ENCODE results near the gene KPNB1. TPM values are rescaled to one million over a fixed set of nuclear protein-coding genes. Genes with fewer than 3 reads are reported as not detected.

Gene KPNB1
- total and polyA plus RNA-seq, 10 of the 15 experiments (the other 5 are each of a cell fraction or from before 2014, with no cell fraction given): 67.8 to 525 (median 246) TPM

GRCh38 chr17:47718634-47719405, 69.1 kb downstream of the KPNB1 start:
- no peak overlapping the region for H2AFZ ChIP-seq (ENCODE audit: control insufficient read depth, low read depth, low read length)
- ChIA-PET CTCF (interaction anchor here (0.6 to 9.0 kb wide), 15 partner anchors 8 to 298 kb away, joined by 3 to 229 read pairs (median 4); partner anchors contain the start of gene TBX21), SMC1A (ENCODE audit: uncharacterized antibody, unreplicated experiment) (interaction anchor here (1.0 to 5.9 kb wide), 9 partner anchors 9 to 70 kb away, joined by 3 to 56 read pairs (median 6); partner anchors contain the start of genes TBKBP1 and TBX21), RAD21 (ENCODE audit: unreplicated experiment) (interaction anchor here (0.7 to 8.3 kb wide), 11 partner anchors 11 to 300 kb away, joined by 3 to 142 read pairs (median 4); partner anchors contain the start of genes TBKBP1 and TBX21), POLR2A (interaction anchor here (0.6 to 7.3 kb wide), 5 partner anchors 13 to 113 kb away, joined by 3 to 76 read pairs (median 4); partner anchors contain the start of genes LRRC46, MRPL10 and TBX21)
- no peaks in the 10 kb centered on the region for H3K79me2 ChIP-seq (ENCODE audit: control insufficient read depth, insufficient read depth, low read length)
- peak overlapping the region; percentile 54 for H3K4me2 ChIP-seq (ENCODE audit: control insufficient read depth, insufficient read depth)
- H4K20me1 ChIP-seq (ENCODE audit: control insufficient read depth, insufficient read depth): no peaks in the 10 kb centered on the region; the same call in 1 of the 2 replicates
- DNase-seq (ENCODE audit: low read depth, low spot score) (no peak), FAIRE-seq (no peak), ATAC-seq (no peak; the same call in 2 of the 3 replicates)
- in situ Hi-C loops (cut with MboI) (no loop called here), intact Hi-C loops (cut with micrococcal nuclease; ENCODE audit: unreplicated experiment) (loop anchor here (2.0 kb wide), 1 partner anchor 20 kb away; no protein-coding TSS in a partner anchor)
- H3K9me3 ChIP-seq (replicated peaks; ENCODE audit: control insufficient read depth, insufficient read depth, low read length): no peaks in the 10 kb centered on the region
- BruUV-seq (replicated peaks): no TSS peak
- H3K9ac ChIP-seq (ENCODE audit: control insufficient read depth, insufficient read depth, low read length): no peak overlapping the region
- 46% methylated on average over 8 of the region's 8 CpGs for WGBS (ENCODE audit: insufficient coverage, insufficient replicate concordance, low lambda C conversion rate, missing lambda C conversion rate)
- TF ChIP-seq YY1 (IDR thresholded peaks at IDR 0.05; ENCODE audit: low read depth, low read length) (no peak), CBX5 (IDR thresholded peaks at IDR 0.05; ENCODE audit: low read depth) (no peak), CEBPB (IDR thresholded peaks at IDR 0.05; ENCODE audit: borderline replicate concordance in 1 of 2, low read depth in 2 of 2, low read length in 2 of 2) (no peak), NBN (IDR thresholded peaks at IDR 0.05) (0 out of 2 replicates have a peak, but pooled peaks have one; percentile 29), CEBPZ (IDR thresholded peaks at IDR 0.05; ENCODE audit: low read depth, low read length) (no peak), SIN3A (IDR thresholded peaks at IDR 0.05; ENCODE audit: low read depth, low read length) (no peak), MXI1 (IDR thresholded peaks at IDR 0.05; ENCODE audit: low read depth, low read length) (no peak), HDGF (IDR thresholded peaks at IDR 0.05) (0 out of 2 replicates have a peak, but pooled peaks have one; percentile 34), NR2C1 (IDR thresholded peaks at IDR 0.05) (no peak), RCOR1 (conservative IDR thresholded peaks at IDR 0.05; ENCODE audit: low read depth, low read length) (no peak), ZNF622 (IDR thresholded peaks at IDR 0.05) (no peak)
- H3K4me1 ChIP-seq (ENCODE audit: control insufficient read depth, insufficient read depth, low read length): peaks cover 84% of the 10 kb centered on the region
- no peak overlapping the region for H3K27ac ChIP-seq (ENCODE audit: control insufficient read depth, insufficient read depth)
- peaks cover 0 to 5% of the 10 kb centered on the region in 2 experiments; a peak in 3 of 4 replicates for H3K27me3 ChIP-seq (replicated peaks in 1 of 2; ENCODE audit: control insufficient read depth in 2 of 2, insufficient read depth in 2 of 2, low read length in 1 of 2)
- H3K36me3 ChIP-seq (ENCODE audit: control insufficient read depth in 2 of 2, insufficient read depth in 2 of 2, low read length in 1 of 2): no peaks in the 10 kb centered on the region
- no peak overlapping the region for H3K4me3 ChIP-seq

Measured in GM12878 (cell line).